GM23248 (cell line): Measurements from ENCODE around the gene MFSD6. TPM values are rescaled to one million over a fixed set of nuclear protein-coding genes. Genes with fewer than 3 reads are reported as not detected.
"Not testable (repeated sequence)": the region's sequence is repeated elsewhere in the genome, so short reads cannot be mapped to it uniquely, and the experiment has no call there.

Experiments used
- DNase-seq: peaks from one replicate; pipeline ENCODE4 v3.0.0-alpha.2; 2015
- H2AFZ ChIP-seq: fragments of 200-600 bp; sonication (generic); 2 replicates; pipeline ENCODE4 v1.6.1; 2016; ENCODE audit warnings: antibody characterized with exemption
- H3F3A ChIP-seq: fragments of 200-600 bp; sonication (generic); 2 replicates; pipeline ENCODE4 v1.6.1; 2016; ENCODE audit warnings: mild to moderate bottlenecking, antibody characterized with exemption, mixed run types; ENCODE audit not compliant: insufficient read depth
- H3K27ac ChIP-seq: fragments of 200-600 bp; sonication (generic); 2 replicates; pipeline ENCODE4 v1.5.1; 2016; ENCODE audit warnings: mild to moderate bottlenecking
- H3K27me3 ChIP-seq: fragments of 200-600 bp; sonication (generic); replicated peaks from 2 replicates; pipeline ENCODE4 v1.6.1; 2016; ENCODE audit warnings: mild to moderate bottlenecking; ENCODE audit not compliant: insufficient read depth
- H3K36me3 ChIP-seq: fragments of 200-600 bp; sonication (generic); 2 replicates; pipeline ENCODE4 v1.6.1; 2016; ENCODE audit warnings: low read depth, mild to moderate bottlenecking
- H3K4me1 ChIP-seq: fragments of 200-600 bp; sonication (generic); 2 replicates; pipeline ENCODE4 v1.6.1; 2016; ENCODE audit warnings: mild to moderate bottlenecking; ENCODE audit not compliant: insufficient read depth
- H3K4me2 ChIP-seq: fragments of 200-600 bp; sonication (generic); one replicate; pipeline ENCODE4 v1.6.1; 2016; ENCODE audit warnings: mild to moderate bottlenecking; ENCODE audit not compliant: unreplicated experiment
- H3K4me3 ChIP-seq: fragments of 200-600 bp; sonication (generic); 2 replicates; pipeline ENCODE4 v1.5.1; 2016; ENCODE audit warnings: mild to moderate bottlenecking
- H3K79me2 ChIP-seq: fragments of 200-600 bp; sonication (generic); 2 replicates; pipeline ENCODE4 v1.6.1; 2016; ENCODE audit warnings: mild to moderate bottlenecking; ENCODE audit not compliant: insufficient read depth
- H3K9ac ChIP-seq: fragments of 200-600 bp; sonication (generic); 2 replicates; pipeline ENCODE4 v1.6.1; 2016; ENCODE audit warnings: mild to moderate bottlenecking
- H3K9me2 ChIP-seq: fragments of 200-600 bp; sonication (generic); 2 replicates; pipeline ENCODE4 v1.6.1; 2016; ENCODE audit warnings: mixed run types, mild to moderate bottlenecking, moderate library complexity; ENCODE audit not compliant: insufficient read depth
- H3K9me3 ChIP-seq: fragments of 200-600 bp; sonication (generic); one replicate; pipeline ENCODE4 v1.6.1; 2017; ENCODE audit warnings: low read depth
- H4K20me1 ChIP-seq: fragments of 200-600 bp; sonication (generic); 2 replicates; pipeline ENCODE4 v1.6.0; 2016; ENCODE audit not compliant: insufficient read depth
- EZH2 ChIP-seq: fragments of 200-600 bp; sonication (generic); IDR thresholded peaks from 2 replicates; pipeline ENCODE4 v1.6.1; 2018; ENCODE audit warnings: antibody characterized with exemption, mild to moderate bottlenecking; ENCODE audit not compliant: insufficient read depth, poor library complexity, severe bottlenecking
- EZH2phosphoT487 ChIP-seq: fragments of 200-600 bp; sonication (generic); IDR thresholded peaks from 2 replicates; pipeline ENCODE4 v1.6.1; 2018; ENCODE audit warnings: antibody characterized with exemption, moderate library complexity, mild to moderate bottlenecking, low read depth; ENCODE audit not compliant: insufficient read depth
- WGBS, 2 experiments: methylation state at CpG; one replicate each; pipeline ENCODE4 v1.1.6; 2015 to 2017; ENCODE audit warnings: low lambda C conversion rate in 2 of 2, low coverage in 1 of 2; ENCODE audit errors: missing lambda C conversion rate in 2 of 2; 5-methylcytosine and 5-hydroxymethylcytosine counted together
- in situ Hi-C: fragments of 300-500 bp; cut with MboI; formaldehyde crosslinking; loops from 2 replicates; pipeline ENCODE4 v1.15.0; 2020
- polyA plus RNA-seq: library from polyadenylated mRNA; unstranded; fragments of >200 nt; fragmentation: Nextera tagmentation; extraction: Ambion mirVana; gene quantifications from 2 replicates; pipeline ENCODE4 v1.2.1, GENCODE V29; 2016
- total RNA-seq: library from RNA; depleted of rRNA; stranded (reverse); fragments of >200 nt; shearing (Covaris generic); gene quantifications from 2 replicates; pipeline ENCODE4 v1.2.3, GENCODE V29; 2014; rRNA removed

Gene MFSD6
- 4.9 and 6.7 TPM in 2 replicates for total RNA-seq
- 3.2 and 4.2 TPM in 2 replicates for polyA plus RNA-seq

- H3K9me3 ChIP-seq = no peaks in the 10 kb centered on the region
- H3K36me3 ChIP-seq = no peaks in the 10 kb centered on the region
- no peaks in the 10 kb centered on the region for H3K9me2 ChIP-seq
- H2AFZ ChIP-seq = peak within 1 kb of the TSS; percentile 95
- peaks cover 7% of the 10 kb centered on the region; the same call in 1 of the 2 replicates for H3F3A ChIP-seq
- 7 to 13% methylated on average over 27 to 51 of the region's 98 CpGs for WGBS, 2 experiments
- no peaks in the 10 kb centered on the region for H4K20me1 ChIP-seq
- H3K4me1 ChIP-seq = no peaks in the 10 kb centered on the region
- H3K4me3 ChIP-seq = peak within 1 kb of the TSS; percentile 78
- H3K27ac ChIP-seq = no peak within 1 kb of the TSS
- H3K79me2 ChIP-seq = no peaks in the 10 kb centered on the region
- peak; percentile 55 for DNase-seq
- no peak for TF ChIP-seq EZH2
- TF ChIP-seq EZH2phosphoT487 = no peak
- peak within 1 kb of the TSS; percentile 75 for H3K9ac ChIP-seq
- H3K4me2 ChIP-seq = peak within 1 kb of the TSS; percentile 95
- in situ Hi-C loops = no loop called here
- peaks cover 3% of the 10 kb centered on the region; the same call in 1 of the 2 replicates for H3K27me3 ChIP-seq
Measured at GRCh38 chr2:190407662-190408537, at the start of gene MFSD6. MFSD6 (plus strand) TSS chr2:190408355; CDS start chr2:190436030, 27,675 bp downstream.

GRCh38 chr2:190358655-190359448, 49.3 kb upstream of the MFSD6 start:
- H3K9ac ChIP-seq, H4K20me1 ChIP-seq, H3K9me3 ChIP-seq, H3K9me2 ChIP-seq, H3K36me3 ChIP-seq, H3K27me3 ChIP-seq, H3F3A ChIP-seq, in situ Hi-C loops, DNase-seq: not testable (repeated sequence)
- H3K4me2 ChIP-seq = peak overlapping the region; percentile 80
- H3K4me3 ChIP-seq = peak overlapping the region; percentile 69; the same call in 1 of the 2 replicates
- 0 out of 2 replicates have a peak overlapping the region, but pooled peaks have one; percentile 79 for H2AFZ ChIP-seq
- peaks cover 23% of the 10 kb centered on the region for H3K4me1 ChIP-seq
- WGBS, 2 experiments = 85% methylated on average over 8 of the region's 8 CpGs
- peaks cover 45% of the 10 kb centered on the region for H3K79me2 ChIP-seq
- H3K27ac ChIP-seq = 0 out of 2 replicates have a peak overlapping the region, but pooled peaks have one; percentile 47

GRCh38 chr2:190360561-190360960, 47.6 kb upstream of the MFSD6 start:
- no peaks in the 10 kb centered on the region for H3K27me3 ChIP-seq
- H3K36me3 ChIP-seq = peaks cover 14% of the 10 kb centered on the region
- H3F3A ChIP-seq = peaks cover 7% of the 10 kb centered on the region; the same call in 1 of the 2 replicates
- in situ Hi-C loops = no loop called here
- TF ChIP-seq EZH2phosphoT487 (no peak), EZH2 (no peak)
- no peaks in the 10 kb centered on the region for H3K9me2 ChIP-seq
- no peak overlapping the region; the same call in 1 of the 2 replicates for H3K4me3 ChIP-seq
- no peak for DNase-seq
- H4K20me1 ChIP-seq = no peaks in the 10 kb centered on the region
- no peak overlapping the region; the same call in 1 of the 2 replicates for H2AFZ ChIP-seq
- peak overlapping the region; percentile 47; the same call in 1 of the 2 replicates for H3K27ac ChIP-seq
- no peak overlapping the region for H3K9ac ChIP-seq
- H3K4me1 ChIP-seq = peaks cover 15% of the 10 kb centered on the region; the same call in 1 of the 2 replicates
- H3K9me3 ChIP-seq = no peaks in the 10 kb centered on the region
- peak overlapping the region; percentile 80 for H3K4me2 ChIP-seq
- peaks cover 29% of the 10 kb centered on the region for H3K79me2 ChIP-seq

- Histone ChIP-seq H2AFZ (no peak overlapping the region), H3K9me3 (no peaks in the 10 kb centered on the region), H3K27ac (no peak overlapping the region), H4K20me1 (no peaks in the 10 kb centered on the region), H3K4me2 (no peak overlapping the region), H3K9me2 (no peaks in the 10 kb centered on the region), H3K79me2 (peaks cover 25% of the 10 kb centered on the region), H3K27me3 (no peaks in the 10 kb centered on the region), H3K9ac (no peak overlapping the region), H3F3A (peaks cover 7% of the 10 kb centered on the region; the same call in 1 of the 2 replicates), H3K36me3 (peaks cover 14% of the 10 kb centered on the region), H3K4me3 (no peak overlapping the region), H3K4me1 (peaks cover 13% of the 10 kb centered on the region; the same call in 1 of the 2 replicates)
- DNase-seq = no peak
- WGBS, 2 experiments = 86 to 88% methylated on average over 3 of the region's 3 CpGs
- TF ChIP-seq EZH2phosphoT487 (no peak), EZH2 (no peak)
- in situ Hi-C loops = no loop called here
Measured at GRCh38 chr2:190360965-190361364, 47.2 kb upstream of the MFSD6 start.
